Skeletal muscle satellite cell (primary cell): ENCODE data around the gene CD7.
"Not testable (repeated sequence)": the region's sequence is repeated elsewhere in the genome, so short reads cannot be mapped to it uniquely, and the experiment has no call there.

ENCODE experiments used
- H3K27me3 ChIP-seq: 2 replicates; pipeline ENCODE4 v1.7.0; 2013; ENCODE audit warnings: low read length; ENCODE audit not compliant: control insufficient read depth, insufficient read depth
- H3K36me3 ChIP-seq: 2 replicates; pipeline ENCODE4 v1.7.0; 2013; ENCODE audit warnings: mild to moderate bottlenecking, control low read depth, low read length; ENCODE audit not compliant: insufficient read depth
- H3K4me1 ChIP-seq: 2 replicates; pipeline ENCODE4 v1.7.0; 2013; ENCODE audit warnings: low read length; ENCODE audit not compliant: control insufficient read depth, insufficient read depth
- H3K4me2 ChIP-seq: 2 replicates; pipeline ENCODE4 v1.7.0; 2013; ENCODE audit warnings: mild to moderate bottlenecking, low read length
- H3K4me3 ChIP-seq: 2 replicates; pipeline ENCODE4 v1.7.0; 2013; ENCODE audit warnings: low read length
- H3K9ac ChIP-seq: 2 replicates; pipeline ENCODE4 v1.7.0; 2013; ENCODE audit warnings: mild to moderate bottlenecking, low read depth, low read length, moderate library complexity
- H3K9me3 ChIP-seq: replicated peaks from 2 replicates; pipeline ENCODE4 v1.7.0; 2013; ENCODE audit warnings: mild to moderate bottlenecking, control low read depth, low read length

The CD7 gene

GRCh38 chr17:82353484-82353883, 36.1 kb upstream of the CD7 start:
- no peaks in the 10 kb centered on the region for H3K36me3 ChIP-seq
- no peak overlapping the region for H3K4me2 ChIP-seq
- no peaks in the 10 kb centered on the region for H3K9me3 ChIP-seq
- no peak overlapping the region for H3K9ac ChIP-seq
- H3K27me3 ChIP-seq = peaks cover 20% of the 10 kb centered on the region
- H3K4me3 ChIP-seq = no peak overlapping the region
- H3K4me1 ChIP-seq = peaks cover 5% of the 10 kb centered on the region

DNA sequence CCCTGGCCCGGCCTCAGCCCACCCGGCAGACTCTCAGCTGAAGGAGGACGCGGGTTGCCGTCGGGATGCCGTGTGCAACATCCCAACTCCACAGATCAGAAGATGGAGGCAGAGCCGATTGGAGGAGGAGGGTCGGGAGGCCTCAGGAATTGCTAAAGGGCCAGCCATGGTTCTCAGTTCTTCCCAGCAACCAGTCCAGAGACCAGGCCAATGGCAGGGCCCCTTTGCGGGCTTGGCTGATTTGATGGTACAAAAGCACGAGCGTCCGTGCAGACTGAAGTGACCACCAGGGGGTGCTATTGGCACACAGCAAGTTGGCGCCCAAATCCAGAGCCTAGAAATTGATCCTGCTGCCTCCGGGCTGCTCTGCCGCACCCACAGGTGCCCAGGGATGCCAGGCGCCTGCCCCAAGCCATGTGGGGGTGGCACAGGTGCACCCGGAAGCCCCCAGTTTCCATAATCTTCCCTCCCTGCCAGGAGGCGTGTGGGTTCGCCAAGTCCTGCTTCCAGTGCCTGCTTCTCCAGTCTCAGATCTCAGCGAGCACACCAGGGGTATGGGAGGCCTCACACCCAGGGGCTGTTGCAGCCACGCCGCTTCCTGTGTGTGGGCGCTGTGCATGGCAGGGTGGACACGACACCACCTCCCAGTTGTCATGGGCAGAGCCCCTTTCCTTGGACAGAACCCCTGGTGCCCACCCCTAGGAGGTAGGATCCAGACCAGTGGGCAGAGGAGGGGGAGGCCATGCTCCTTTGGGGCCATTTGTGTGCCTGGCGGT, 34.5 kb upstream of the CD7 start:
- Histone ChIP-seq H3K4me2 (no peak overlapping the region), H3K9me3 (no peaks in the 10 kb centered on the region), H3K4me3 (no peak overlapping the region), H3K27me3 (peaks cover 14% of the 10 kb centered on the region), H3K36me3 (no peaks in the 10 kb centered on the region), H3K9ac (no peak overlapping the region), H3K4me1 (peaks cover 3% of the 10 kb centered on the region)

DNA sequence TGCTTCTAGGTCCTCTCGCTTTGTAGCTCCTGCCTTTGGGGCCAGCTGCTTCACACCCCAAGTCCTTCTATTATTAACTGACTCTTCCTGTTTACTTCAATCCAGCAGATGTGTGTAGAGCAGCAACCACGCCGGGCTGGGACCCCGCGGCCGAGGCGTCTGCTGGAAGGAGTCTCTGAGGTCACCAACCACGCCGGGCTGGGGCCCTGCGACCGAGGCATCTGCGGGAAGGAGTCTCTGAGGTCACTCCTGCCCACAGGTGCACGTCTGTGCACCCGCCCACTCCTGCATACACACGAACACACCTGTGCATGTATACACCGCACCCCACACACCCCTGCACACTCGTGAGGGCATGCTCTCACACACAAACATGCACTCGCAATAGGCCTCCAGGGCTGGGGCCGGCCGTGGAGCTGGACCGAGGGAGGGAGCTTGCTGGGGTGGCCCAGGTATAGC, 33.9 kb upstream of the CD7 start:
- no peaks in the 10 kb centered on the region for H3K9me3 ChIP-seq
- H3K4me2 ChIP-seq = no peak overlapping the region
- peaks cover 8% of the 10 kb centered on the region for H3K27me3 ChIP-seq
- no peak overlapping the region for H3K9ac ChIP-seq
- no peaks in the 10 kb centered on the region for H3K4me1 ChIP-seq
- no peaks in the 10 kb centered on the region for H3K36me3 ChIP-seq
- H3K4me3 ChIP-seq = no peak overlapping the region

- Histone ChIP-seq H3K27me3 (peaks cover 3% of the 10 kb centered on the region), H3K9ac (no peak overlapping the region)
Observed at GRCh38 chr17:82350182-82351030, 33.0 kb upstream of the CD7 start.

GRCh38 chr17:82349287-82349701, 31.9 kb upstream of the CD7 start:
- Histone ChIP-seq H3K9me3 (no peaks in the 10 kb centered on the region), H3K9ac (no peak overlapping the region), H3K4me1 (no peaks in the 10 kb centered on the region), H3K4me3 (no peak overlapping the region), H3K4me2 (no peak overlapping the region), H3K36me3 (no peaks in the 10 kb centered on the region), H3K27me3 (peaks cover 3% of the 10 kb centered on the region)

More at GRCh38 chr17:82350182-82351030, 33.0 kb upstream of the CD7 start:
- no peak overlapping the region for H3K4me3 ChIP-seq
- no peaks in the 10 kb centered on the region for H3K36me3 ChIP-seq
- no peaks in the 10 kb centered on the region for H3K4me1 ChIP-seq
- no peaks in the 10 kb centered on the region for H3K9me3 ChIP-seq
- no peak overlapping the region for H3K4me2 ChIP-seq

DNA sequence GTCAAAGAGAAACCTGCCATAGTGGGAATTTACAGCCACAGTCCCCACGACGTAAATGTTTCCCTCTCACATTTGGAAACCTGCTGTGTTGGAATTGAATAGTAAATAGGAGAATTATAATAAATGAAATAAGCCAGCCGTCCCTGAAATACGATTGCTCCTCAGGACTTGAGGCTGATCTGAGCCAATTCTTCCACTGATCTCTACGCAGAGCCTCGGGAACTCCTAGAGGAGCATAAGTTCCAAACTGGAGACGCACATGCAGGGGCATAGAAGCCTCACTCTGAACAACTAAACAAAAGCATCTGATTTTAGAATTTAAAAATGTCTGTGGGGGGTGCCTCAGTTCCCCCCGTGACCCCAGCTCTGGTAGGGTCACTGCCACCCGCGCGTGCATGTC, 31.5 kb upstream of the CD7 start:
- no peak overlapping the region for H3K9ac ChIP-seq
- H3K4me3 ChIP-seq = no peak overlapping the region
- no peaks in the 10 kb centered on the region for H3K36me3 ChIP-seq
- H3K27me3 ChIP-seq = peaks cover 3% of the 10 kb centered on the region
- no peaks in the 10 kb centered on the region for H3K9me3 ChIP-seq
- no peak overlapping the region for H3K4me2 ChIP-seq
- no peaks in the 10 kb centered on the region for H3K4me1 ChIP-seq

DNA sequence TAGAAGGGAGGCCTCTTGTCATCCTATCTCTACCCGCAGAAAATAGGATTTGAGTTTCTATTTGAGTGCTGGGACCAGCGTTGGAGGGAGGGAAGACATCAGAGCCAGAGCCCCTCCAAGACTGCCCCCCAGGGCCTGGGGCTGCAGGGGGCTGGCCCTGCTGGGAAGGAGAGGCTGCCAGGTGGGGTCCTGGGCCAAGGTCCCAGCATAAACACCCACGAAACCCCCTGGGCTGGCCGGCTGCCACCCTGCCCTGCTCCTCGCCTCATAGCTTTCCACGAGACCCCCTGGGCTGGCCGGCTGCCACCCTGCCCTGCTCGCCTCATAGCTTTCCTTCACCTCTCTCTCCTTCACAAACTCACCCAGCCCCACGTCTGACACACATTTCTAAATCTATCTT, 31.0 kb upstream of the CD7 start:
- Histone ChIP-seq H3K4me3 (no peak overlapping the region), H3K9me3 (no peaks in the 10 kb centered on the region), H3K4me1 (no peaks in the 10 kb centered on the region), H3K36me3 (no peaks in the 10 kb centered on the region), H3K9ac (no peak overlapping the region), H3K27me3 (peaks cover 3% of the 10 kb centered on the region), H3K4me2 (no peak overlapping the region)

- H3K9ac ChIP-seq, H3K36me3 ChIP-seq, H3K27me3 ChIP-seq, H3K4me3 ChIP-seq, H3K4me1 ChIP-seq, H3K9me3 ChIP-seq, H3K4me2 ChIP-seq: not testable (repeated sequence)
Observed at GRCh38 chr17:82347994-82348393, 30.6 kb upstream of the CD7 start.

- no peak overlapping the region for H3K4me2 ChIP-seq
- no peaks in the 10 kb centered on the region for H3K9me3 ChIP-seq
- H3K9ac ChIP-seq = no peak overlapping the region
- H3K4me1 ChIP-seq = no peaks in the 10 kb centered on the region
- H3K4me3 ChIP-seq = no peak overlapping the region
- peaks cover 3% of the 10 kb centered on the region for H3K27me3 ChIP-seq
- no peaks in the 10 kb centered on the region for H3K36me3 ChIP-seq
Observed at GRCh38 chr17:82346342-82347300, 29.2 kb upstream of the CD7 start.

DNA sequence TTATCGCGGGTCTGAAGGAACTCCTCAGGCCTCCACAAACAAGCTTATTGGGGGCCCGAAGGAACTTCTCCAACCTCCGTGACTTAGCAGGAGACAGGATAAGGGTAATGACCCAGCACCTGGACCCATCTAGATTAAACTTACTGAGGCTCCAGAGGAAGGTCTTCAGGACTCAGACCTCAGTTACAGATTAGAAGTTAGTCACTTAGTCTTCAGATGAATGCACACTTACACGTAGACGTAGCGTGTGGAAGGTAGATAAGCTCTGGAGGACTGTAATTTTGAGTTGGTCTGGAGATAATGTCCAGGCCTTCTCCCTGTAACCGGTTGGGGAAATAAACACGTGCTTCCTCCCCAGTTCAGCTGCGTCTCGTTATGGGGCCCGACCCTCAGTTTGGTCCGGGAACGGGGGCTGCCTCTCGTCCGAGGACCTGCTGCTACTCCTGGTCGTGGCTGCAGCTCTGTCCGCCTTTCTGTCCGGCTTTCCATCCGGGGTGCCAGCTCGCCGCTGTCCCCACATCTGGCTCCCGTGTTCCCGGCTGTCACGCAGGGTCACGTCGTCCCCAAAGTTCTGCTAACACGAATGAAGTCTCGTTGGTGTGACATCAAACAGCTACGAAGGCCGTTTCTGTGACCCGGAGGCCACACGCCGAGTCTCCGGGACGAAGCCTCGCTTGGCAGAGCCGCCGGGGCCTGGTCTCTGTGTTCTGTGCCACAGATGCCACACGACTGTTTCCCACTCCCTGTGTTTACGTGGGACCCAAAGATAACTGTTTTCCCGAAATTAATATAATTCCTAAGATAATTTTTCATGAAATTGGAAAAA, 28.0 kb upstream of the CD7 start:
- no peak overlapping the region for H3K9ac ChIP-seq
- H3K4me1 ChIP-seq = no peaks in the 10 kb centered on the region
- H3K9me3 ChIP-seq = no peaks in the 10 kb centered on the region
- H3K4me3 ChIP-seq = no peak overlapping the region
- no peak overlapping the region for H3K4me2 ChIP-seq
- H3K27me3 ChIP-seq = peaks cover 3% of the 10 kb centered on the region
- H3K36me3 ChIP-seq = no peaks in the 10 kb centered on the region
